K562 (cell line): Measurements from ENCODE around the gene ZNF296. TPM values are rescaled to one million over a fixed set of nuclear protein-coding genes. Genes with fewer than 3 reads are reported as not detected.

Experiments used
- BCLAF1 ChIP-seq, 2 experiments: fragments of 450-650 bp in 1 of 2; IDR thresholded peaks; 2 replicates each; pipeline ENCODE4 v1.6.1; 2011 to 2017; ENCODE audit warnings: low read depth in 2 of 2, antibody characterized with exemption in 1 of 2, borderline replicate concordance in 1 of 2, low read length in 1 of 2, mild to moderate bottlenecking in 1 of 2, mixed read lengths in 1 of 2; ENCODE audit not compliant: control insufficient read depth in 1 of 2
- BRD4 ChIP-seq: fragments of 200-600 bp; sonication (generic); IDR thresholded peaks from 2 replicates; pipeline ENCODE4 v1.6.1; 2017; ENCODE audit warnings: inconsistent platforms
- CEBPZ ChIP-seq: fragments of 150-350 bp; IDR thresholded peaks from 2 replicates; pipeline ENCODE4 v1.6.1; 2014; ENCODE audit warnings: low read depth, mild to moderate bottlenecking, low read length, borderline replicate concordance
- CHD1 ChIP-seq: fragments of 200-600 bp; sonication (generic); IDR thresholded peaks from one replicate; pipeline ENCODE4 v1.6.1; 2012; ENCODE audit warnings: mild to moderate bottlenecking, moderate library complexity, low read length, inconsistent platforms
- FIP1L1 ChIP-seq: fragments of 200-400 bp; formaldehyde crosslinking; IDR thresholded peaks from 2 replicates; pipeline ENCODE4 v1.6.1; 2018; ENCODE audit warnings: mild to moderate bottlenecking, low read depth, low read length; ENCODE audit not compliant: poor library complexity, severe bottlenecking
- HMGXB4 ChIP-seq: sonication (generic); formaldehyde crosslinking; IDR thresholded peaks from 2 replicates; pipeline ENCODE4 v1.8.1; 2023; ENCODE audit warnings: mild to moderate bottlenecking, missing genetic modification reagents
- HNRNPK ChIP-seq: fragments of 200-400 bp; formaldehyde crosslinking; IDR thresholded peaks from one replicate; pipeline ENCODE4 v1.6.1; 2018; ENCODE audit warnings: mild to moderate bottlenecking, low read depth, low read length; ENCODE audit not compliant: poor library complexity, severe bottlenecking
- JUND ChIP-seq, 2 experiments: IDR thresholded peaks; 2 replicates in 1 of 2; 3 replicates in 1 of 2; pipeline ENCODE4 v1.6.1; 2011; ENCODE audit warnings: borderline replicate concordance in 2 of 2, low read depth in 2 of 2, low read length in 2 of 2, improper control_type of control experiment in 1 of 2, missing biosample characterization in 1 of 2, missing genetic modification characterization in 1 of 2, missing genetic modification reagents in 1 of 2
- PHB ChIP-seq: fragments of 250-450 bp; sonication (Bioruptor Pico); IDR thresholded peaks from 2 replicates; pipeline ENCODE4 v1.5.0; 2021
- PURB ChIP-seq: sonication (generic); formaldehyde crosslinking; IDR thresholded peaks from 2 replicates; pipeline ENCODE4 v1.9.0; 2021; ENCODE audit warnings: low read depth, mild to moderate bottlenecking, missing genetic modification reagents
- RFX5 ChIP-seq: IDR thresholded peaks from 2 replicates; pipeline ENCODE4 v1.6.1; 2011; ENCODE audit warnings: low read depth, mild to moderate bottlenecking, improper control_type of control experiment, low read length
- SLC30A9 ChIP-seq: fragments of 250-450 bp; sonication (Bioruptor Pico); IDR thresholded peaks from 2 replicates; pipeline ENCODE4 v1.8.0; 2022; ENCODE audit warnings: mild to moderate bottlenecking, moderate library complexity
- STAT5B ChIP-seq: fragments of 250-450 bp; sonication (Bioruptor Pico); IDR thresholded peaks from 2 replicates; pipeline ENCODE4 v1.8.0; 2021; ENCODE audit warnings: mild to moderate bottlenecking, inconsistent platforms
- TAF15 ChIP-seq: fragments of 200-400 bp; formaldehyde crosslinking; IDR thresholded peaks from 2 replicates; pipeline ENCODE4 v1.6.1; 2017; ENCODE audit warnings: mild to moderate bottlenecking, low read depth, low read length, moderate library complexity
- TCF15 ChIP-seq: fragments of 250-450 bp; sonication (Bioruptor Pico); IDR thresholded peaks from 2 replicates; pipeline ENCODE4 v1.8.0; 2022; ENCODE audit warnings: moderate library complexity, mild to moderate bottlenecking, inconsistent platforms
- XRCC4 ChIP-seq: IDR thresholded peaks from one replicate; pipeline ENCODE4 v1.6.1; 2011; ENCODE audit not compliant: insufficient read depth, insufficient read length; ENCODE audit errors: extremely low read depth
- ZBED1 ChIP-seq: IDR thresholded peaks from 2 replicates; pipeline ENCODE4 v1.6.1; 2014
- polyA plus RNA-seq, 8 experiments: library from polyadenylated mRNA; depleted of rRNA in 4 of 8; stranded (reverse) in 5 of 8; unstranded in 3 of 8; fragments of >200 nt; fragmentation: Nextera tagmentation in 2 of 8; fragmentation: Illumina TruSeq in 1 of 8; extraction: Ambion mirVana in 2 of 8; extraction: Trizol in 1 of 8; gene quantifications; 2 replicates each; pipeline versions ENCODE4 v1.2.1 to v1.2.3, GENCODE V29; 2011 to 2014; ENCODE audit warnings: inconsistent platforms in 1 of 8, missing spikeins in 1 of 8
- total RNA-seq, 7 experiments: library from RNA; depleted of rRNA in 6 of 7; stranded (reverse); fragments of >200 nt in 6 of 7; fragmentation: Illumina TruSeq in 2 of 7; extraction: Trizol in 2 of 7; gene quantifications; 2 replicates each; pipeline versions ENCODE4 v1.2.1 to v1.2.3, GENCODE V29; 2011 to 2021; ENCODE audit warnings: low replicate concordance in 1 of 7

ZNF296 gene
- total and polyA plus RNA-seq, 9 of the 15 experiments (the other 6 are each of a cell fraction or from before 2014, with no cell fraction given) = 0.03 to 8.8 (median 0.47) TPM; not detected in 1

GRCh38 chr19:45092747-45093678, 16.7 kb upstream of the ZNF296 start, which contains the start of gene PPP1R37 (continued):
- peak; percentile 35 for TF ChIP-seq JUND (IDR thresholded peaks at IDR 0.05; ENCODE audit: borderline replicate concordance, low read depth, low read length)
- peak; percentile 34; the same call in 1 of the 3 replicates for TF ChIP-seq JUND (tag; IDR thresholded peaks at IDR 0.05; ENCODE audit: borderline replicate concordance, low read depth, low read length)
- no peak for TF ChIP-seq ZBED1
- no peak for TF ChIP-seq CEBPZ
- TF ChIP-seq RFX5 = no peak
- no peak for TF ChIP-seq PURB
- no peak for TF ChIP-seq HNRNPK
- TF ChIP-seq TCF15 (CRISPR knock-in tag) = no peak
- no peak for TF ChIP-seq STAT5B (CRISPR knock-in tag)
- TF ChIP-seq PHB = no peak; the same call in 1 of the 2 replicates
- no peak for TF ChIP-seq SLC30A9 (CRISPR knock-in tag)
- peak; percentile 41 for TF ChIP-seq FIP1L1
- TF ChIP-seq CHD1 = peak; percentile 94
- no peak for TF ChIP-seq BCLAF1 (IDR thresholded peaks at IDR 0.05; ENCODE audit: borderline replicate concordance in 1 of 2, control insufficient read depth in 1 of 2, low read depth in 2 of 2, low read length in 1 of 2)
- TF ChIP-seq BRD4 = peak; percentile 29; the same call in 1 of the 2 replicates
- no peak for TF ChIP-seq XRCC4
- TF ChIP-seq HMGXB4 (CRISPR knock-in tag) = peak; percentile 93
- no peak for TF ChIP-seq TAF15
